Ishikawa (cell line): Measurements from ENCODE around the gene ADD3.

Source experiments
- CEBPB ChIP-seq: IDR thresholded peaks from 2 replicates; pipeline ENCODE4 v1.6.1; 2012
- CREB1 ChIP-seq: IDR thresholded peaks from 2 replicates; pipeline ENCODE4 v1.6.1; 2012; ENCODE audit warnings: low read depth
- EGR1 ChIP-seq: IDR thresholded peaks from 2 replicates; pipeline ENCODE4 v1.6.1; 2012
- EP300 ChIP-seq: IDR thresholded peaks from 2 replicates; pipeline ENCODE4 v1.6.1; 2012; ENCODE audit warnings: borderline replicate concordance
- FOXM1 ChIP-seq: IDR thresholded peaks from 2 replicates; pipeline ENCODE4 v1.6.1; 2012; ENCODE audit warnings: low read depth, borderline replicate concordance
- MAX ChIP-seq: IDR thresholded peaks from 2 replicates; pipeline ENCODE4 v1.6.1; 2012
- NFIC ChIP-seq: IDR thresholded peaks from 2 replicates; pipeline ENCODE4 v1.6.1; 2012
- RAD21 ChIP-seq: IDR thresholded peaks from 2 replicates; pipeline ENCODE4 v1.6.1; 2012; ENCODE audit warnings: low read depth
- REST ChIP-seq: IDR thresholded peaks from 2 replicates; pipeline ENCODE4 v1.6.1; 2012; ENCODE audit warnings: low read depth, mild to moderate bottlenecking
- TAF1 ChIP-seq: IDR thresholded peaks from 2 replicates; pipeline ENCODE4 v1.6.1; 2012; ENCODE audit warnings: low read depth, mild to moderate bottlenecking
- TCF12 ChIP-seq: IDR thresholded peaks from 2 replicates; pipeline ENCODE4 v1.6.1; 2012; ENCODE audit warnings: low read depth
- TEAD4 ChIP-seq: IDR thresholded peaks from 2 replicates; pipeline ENCODE4 v1.6.1; 2012
- USF1 ChIP-seq: IDR thresholded peaks from 2 replicates; pipeline ENCODE4 v1.6.1; 2012
- YY1 ChIP-seq: IDR thresholded peaks from 2 replicates; pipeline ENCODE4 v1.6.1; 2012; ENCODE audit warnings: low read depth
- ZBTB7A ChIP-seq: IDR thresholded peaks from 2 replicates; pipeline ENCODE4 v1.6.1; 2012; ENCODE audit warnings: low read depth

The ADD3 gene

GRCh38 chr10:110118891-110119621 is 111.3 kb downstream of the ADD3 start:
- no peak for TF ChIP-seq NFIC
- no peak for TF ChIP-seq RAD21
- TF ChIP-seq TAF1: no peak
- no peak for TF ChIP-seq MAX
- no peak for TF ChIP-seq TEAD4
- TF ChIP-seq FOXM1: no peak
- no peak for TF ChIP-seq REST
- TF ChIP-seq ZBTB7A: no peak
- no peak for TF ChIP-seq USF1
- TF ChIP-seq YY1: no peak
- no peak for TF ChIP-seq EP300
- no peak for TF ChIP-seq CREB1

- TF ChIP-seq CREB1 (no peak), MAX (no peak), USF1 (no peak), RAD21 (no peak), EGR1 (no peak), YY1 (no peak), FOXM1 (no peak), ZBTB7A (no peak), NFIC (no peak), EP300 (no peak), REST (no peak), TEAD4 (no peak), TCF12 (no peak), TAF1 (no peak), CEBPB (no peak)
Measured at GRCh38 chr10:110123594-110123993, 115.8 kb downstream of the ADD3 start.

- TF ChIP-seq EGR1 (no peak), RAD21 (no peak), FOXM1 (no peak), MAX (no peak), REST (no peak), TEAD4 (no peak), CEBPB (no peak), TCF12 (no peak), YY1 (no peak), EP300 (no peak), USF1 (no peak), ZBTB7A (no peak), TAF1 (no peak), CREB1 (no peak)
Measured at GRCh38 chr10:110129490-110129889, 121.7 kb downstream of the ADD3 start.

GRCh38 chr10:110134917-110135316 is 127.1 kb downstream of the ADD3 start:
- no peak for TF ChIP-seq CREB1
- no peak for TF ChIP-seq REST
- TF ChIP-seq RAD21: no peak
- TF ChIP-seq TCF12: no peak
- TF ChIP-seq FOXM1: no peak
- TF ChIP-seq NFIC: no peak
- no peak for TF ChIP-seq EP300
